ENCODE results near the gene ROR1.

The ROR1 gene

GRCh38 chr1:63874278-63874880 lies 100.6 kb downstream of the ROR1 start:
- Histone ChIP-seq H3K4me1 (ENCODE audit: insufficient read depth, low read length) (peaks cover 20% of the 10 kb centered on the region), H3K9ac (ENCODE audit: low read depth, low read length) (no peak overlapping the region), H3K36me3 (ENCODE audit: insufficient read depth, low read length) (no peaks in the 10 kb centered on the region)

GRCh38 chr1:63875636-63876035 lies 101.8 kb downstream of the ROR1 start:
- no peaks in the 10 kb centered on the region for H3K36me3 ChIP-seq (ENCODE audit: insufficient read depth, low read length)
- H3K9me3 ChIP-seq (ENCODE audit: control insufficient read depth, insufficient read depth, low read length) = no peaks in the 10 kb centered on the region
- peaks cover 20% of the 10 kb centered on the region for H3K4me1 ChIP-seq (ENCODE audit: insufficient read depth, low read length)
- no peak overlapping the region for H3K9ac ChIP-seq (ENCODE audit: low read depth, low read length)

More at GRCh38 chr1:63874278-63874880, 100.6 kb downstream of the ROR1 start:
- no peaks in the 10 kb centered on the region for H3K9me3 ChIP-seq (ENCODE audit: control insufficient read depth, insufficient read depth, low read length)

- H3K4me1 ChIP-seq (ENCODE audit: insufficient read depth, low read length) = peaks cover 20% of the 10 kb centered on the region
- H3K9me3 ChIP-seq (ENCODE audit: control insufficient read depth, insufficient read depth, low read length) = no peaks in the 10 kb centered on the region
- no peak overlapping the region for H3K9ac ChIP-seq (ENCODE audit: low read depth, low read length)
- no peaks in the 10 kb centered on the region for H3K36me3 ChIP-seq (ENCODE audit: insufficient read depth, low read length)
These were observed 103.4 kb downstream of the ROR1 start for GRCh38 chr1:63877021-63877767.

- H3K9me3 ChIP-seq (ENCODE audit: control insufficient read depth, insufficient read depth, low read length) = no peaks in the 10 kb centered on the region
- no peak overlapping the region for H3K9ac ChIP-seq (ENCODE audit: low read depth, low read length)
- no peaks in the 10 kb centered on the region for H3K36me3 ChIP-seq (ENCODE audit: insufficient read depth, low read length)
- H3K4me1 ChIP-seq (ENCODE audit: insufficient read depth, low read length) = peaks cover 20% of the 10 kb centered on the region
These were observed 104.0 kb downstream of the ROR1 start for GRCh38 chr1:63877816-63878215.

GRCh38 chr1:63878932-63879331 lies 105.1 kb downstream of the ROR1 start:
- no peaks in the 10 kb centered on the region for H3K9me3 ChIP-seq (ENCODE audit: control insufficient read depth, insufficient read depth, low read length)
- no peak overlapping the region for H3K9ac ChIP-seq (ENCODE audit: low read depth, low read length)
- peaks cover 20% of the 10 kb centered on the region for H3K4me1 ChIP-seq (ENCODE audit: insufficient read depth, low read length)
- no peaks in the 10 kb centered on the region for H3K36me3 ChIP-seq (ENCODE audit: insufficient read depth, low read length)

GRCh38 chr1:63880958-63881576 lies 107.2 kb downstream of the ROR1 start:
- Histone ChIP-seq H3K9me3 (ENCODE audit: control insufficient read depth, insufficient read depth, low read length) (no peaks in the 10 kb centered on the region), H3K9ac (ENCODE audit: low read depth, low read length) (no peak overlapping the region), H3K4me1 (ENCODE audit: insufficient read depth, low read length) (peaks cover 14% of the 10 kb centered on the region), H3K36me3 (ENCODE audit: insufficient read depth, low read length) (no peaks in the 10 kb centered on the region)

GRCh38 chr1:63882048-63882704 lies 108.4 kb downstream of the ROR1 start:
- Histone ChIP-seq H3K9me3 (ENCODE audit: control insufficient read depth, insufficient read depth, low read length) (no peaks in the 10 kb centered on the region), H3K4me1 (ENCODE audit: insufficient read depth, low read length) (peaks cover 11% of the 10 kb centered on the region), H3K9ac (ENCODE audit: low read depth, low read length) (no peak overlapping the region), H3K36me3 (ENCODE audit: insufficient read depth, low read length) (no peaks in the 10 kb centered on the region)

GRCh38 chr1:63883494-63884235 lies 109.8 kb downstream of the ROR1 start:
- Histone ChIP-seq H3K9me3 (ENCODE audit: control insufficient read depth, insufficient read depth, low read length) (no peaks in the 10 kb centered on the region), H3K4me1 (ENCODE audit: insufficient read depth, low read length) (peaks cover 2% of the 10 kb centered on the region; the same call in 1 of the 2 replicates), H3K36me3 (ENCODE audit: insufficient read depth, low read length) (no peaks in the 10 kb centered on the region), H3K9ac (ENCODE audit: low read depth, low read length) (no peak overlapping the region)

- Histone ChIP-seq H3K9ac (ENCODE audit: low read depth, low read length) (no peak overlapping the region), H3K9me3 (ENCODE audit: control insufficient read depth, insufficient read depth, low read length) (no peaks in the 10 kb centered on the region), H3K4me1 (ENCODE audit: insufficient read depth, low read length) (no peaks in the 10 kb centered on the region), H3K36me3 (ENCODE audit: insufficient read depth, low read length) (no peaks in the 10 kb centered on the region)
These were observed 110.7 kb downstream of the ROR1 start for GRCh38 chr1:63884486-63884885.

GRCh38 chr1:63885899-63886298 lies 112.1 kb downstream of the ROR1 start:
- H3K9ac ChIP-seq (ENCODE audit: low read depth, low read length) = no peak overlapping the region
- H3K36me3 ChIP-seq (ENCODE audit: insufficient read depth, low read length) = no peaks in the 10 kb centered on the region
- 0 out of 2 replicates have a peak, but pooled peaks cover 4% of the 10 kb centered on the region for H3K9me3 ChIP-seq (ENCODE audit: control insufficient read depth, insufficient read depth, low read length)
- H3K4me1 ChIP-seq (ENCODE audit: insufficient read depth, low read length) = peaks cover 5% of the 10 kb centered on the region; the same call in 1 of the 2 replicates

GRCh38 chr1:63886340-63886739 lies 112.5 kb downstream of the ROR1 start:
- no peaks in the 10 kb centered on the region for H3K36me3 ChIP-seq (ENCODE audit: insufficient read depth, low read length)
- peaks cover 10% of the 10 kb centered on the region for H3K4me1 ChIP-seq (ENCODE audit: insufficient read depth, low read length)
- H3K9me3 ChIP-seq (ENCODE audit: control insufficient read depth, insufficient read depth, low read length) = 0 out of 2 replicates have a peak, but pooled peaks cover 4% of the 10 kb centered on the region
- H3K9ac ChIP-seq (ENCODE audit: low read depth, low read length) = no peak overlapping the region

GRCh38 chr1:63887809-63888208 lies 114.0 kb downstream of the ROR1 start:
- H3K9me3 ChIP-seq (ENCODE audit: control insufficient read depth, insufficient read depth, low read length) = 0 out of 2 replicates have a peak, but pooled peaks cover 4% of the 10 kb centered on the region
- H3K4me1 ChIP-seq (ENCODE audit: insufficient read depth, low read length) = peaks cover 12% of the 10 kb centered on the region
- H3K9ac ChIP-seq (ENCODE audit: low read depth, low read length) = no peak overlapping the region
- no peaks in the 10 kb centered on the region for H3K36me3 ChIP-seq (ENCODE audit: insufficient read depth, low read length)

GRCh38 chr1:63888984-63889383 lies 115.2 kb downstream of the ROR1 start:
- peaks cover 15% of the 10 kb centered on the region for H3K4me1 ChIP-seq (ENCODE audit: insufficient read depth, low read length)
- no peak overlapping the region for H3K9ac ChIP-seq (ENCODE audit: low read depth, low read length)
- no peaks in the 10 kb centered on the region for H3K36me3 ChIP-seq (ENCODE audit: insufficient read depth, low read length)

GRCh38 chr1:63890468-63890867 lies 116.7 kb downstream of the ROR1 start:
- no peak overlapping the region for H3K9ac ChIP-seq (ENCODE audit: low read depth, low read length)

More at GRCh38 chr1:63888984-63889383, 115.2 kb downstream of the ROR1 start:
- 0 out of 2 replicates have a peak, but pooled peaks cover 4% of the 10 kb centered on the region for H3K9me3 ChIP-seq (ENCODE audit: control insufficient read depth, insufficient read depth, low read length)

More at GRCh38 chr1:63890468-63890867, 116.7 kb downstream of the ROR1 start:
- Histone ChIP-seq H3K36me3 (ENCODE audit: insufficient read depth, low read length) (no peaks in the 10 kb centered on the region), H3K9me3 (ENCODE audit: control insufficient read depth, insufficient read depth, low read length) (0 out of 2 replicates have a peak, but pooled peaks cover 4% of the 10 kb centered on the region), H3K4me1 (ENCODE audit: insufficient read depth, low read length) (peaks cover 15% of the 10 kb centered on the region)

Data from ES-I3 (cell line).